GM23338 (cell line): Measurements from ENCODE around the gene CHRNA7. TPM values are rescaled to one million over a fixed set of nuclear protein-coding genes. Genes with fewer than 3 reads are reported as not detected.

Source experiments
- ATAC-seq: fragments of 200-7000 bp; cut with Tn5 transposase; 3 replicates; pipeline ENCODE4 v1.9.1; 2020
- DNase-seq: peaks from one replicate; pipeline ENCODE4 v3.0.0-alpha.2; 2015; ENCODE audit warnings: low spot score
- H2AFZ ChIP-seq: fragments of 200-600 bp; sonication (generic); 2 replicates; pipeline ENCODE4 v1.8.0; 2016; ENCODE audit warnings: antibody characterized with exemption, mild to moderate bottlenecking, moderate library complexity
- H3F3A ChIP-seq: fragments of 200-600 bp; sonication (generic); replicated peaks from 2 replicates; pipeline ENCODE4 v1.8.0; 2017; ENCODE audit warnings: antibody characterized with exemption, mixed run types, low read depth
- H3K27ac ChIP-seq: fragments of 200-600 bp; sonication (generic); 2 replicates; pipeline ENCODE4 v1.6.1; 2016; ENCODE audit warnings: low read depth
- H3K27me3 ChIP-seq: fragments of 200-600 bp; sonication (generic); 2 replicates; pipeline ENCODE4 v1.8.0; 2016; ENCODE audit warnings: mild to moderate bottlenecking, mixed run types, moderate library complexity; ENCODE audit not compliant: insufficient read depth
- H3K36me3 ChIP-seq: fragments of 200-600 bp; sonication (generic); 2 replicates; pipeline ENCODE4 v1.8.0; 2016; ENCODE audit warnings: mild to moderate bottlenecking; ENCODE audit not compliant: insufficient read depth
- H3K4me1 ChIP-seq: fragments of 200-600 bp; sonication (generic); 2 replicates; pipeline ENCODE4 v1.8.0; 2016; ENCODE audit warnings: mild to moderate bottlenecking, moderate library complexity; ENCODE audit not compliant: insufficient read depth
- H3K4me2 ChIP-seq: fragments of 200-600 bp; sonication (generic); 2 replicates; pipeline ENCODE4 v1.7.1; 2017; ENCODE audit warnings: mixed run types
- H3K4me3 ChIP-seq: fragments of 200-600 bp; sonication (generic); 2 replicates; pipeline ENCODE4 v1.6.1; 2016; ENCODE audit warnings: mixed run types
- H3K79me2 ChIP-seq: fragments of 200-600 bp; sonication (generic); replicated peaks from 2 replicates; pipeline ENCODE4 v1.8.0; 2017; ENCODE audit warnings: mild to moderate bottlenecking; ENCODE audit not compliant: insufficient read depth
- H3K9me2 ChIP-seq: fragments of 200-600 bp; sonication (generic); 2 replicates; pipeline ENCODE4 v1.8.0; 2017; ENCODE audit not compliant: insufficient read depth
- H4K20me1 ChIP-seq: fragments of 200-600 bp; sonication (generic); replicated peaks from 2 replicates; pipeline ENCODE4 v1.8.0; 2017; ENCODE audit warnings: mild to moderate bottlenecking; ENCODE audit not compliant: insufficient read depth
- H3K27ac Mint-ChIP-seq: 2 replicates; pipeline ENCODE4 v1.8.0; 2020; ENCODE audit warnings: inconsistent platforms, mild to moderate bottlenecking, moderate library complexity, mixed read lengths
- H3K27me3 Mint-ChIP-seq: 3 replicates; pipeline ENCODE4 v1.8.0; 2022; ENCODE audit warnings: low read depth, mild to moderate bottlenecking, moderate library complexity, mixed read lengths, inconsistent platforms; ENCODE audit not compliant: insufficient read depth, poor library complexity
- H3K36me3 Mint-ChIP-seq: 3 replicates; pipeline ENCODE4 v1.8.0; 2021; ENCODE audit warnings: low read depth, mild to moderate bottlenecking, inconsistent platforms, moderate library complexity, mixed read lengths
- H3K4me1 Mint-ChIP-seq: 3 replicates; pipeline ENCODE4 v1.8.0; 2020; ENCODE audit warnings: mild to moderate bottlenecking, inconsistent platforms, mixed read lengths
- H3K4me3 Mint-ChIP-seq: 3 replicates; pipeline ENCODE4 v1.8.0; 2021; ENCODE audit warnings: moderate library complexity, mild to moderate bottlenecking, inconsistent platforms, mixed read lengths
- H3K9me3 Mint-ChIP-seq: 3 replicates; pipeline ENCODE4 v1.8.0; 2020; ENCODE audit warnings: moderate library complexity, mild to moderate bottlenecking, inconsistent platforms, mixed read lengths
- CREB1 ChIP-seq: fragments of 250-450 bp; sonication (Bioruptor Pico); IDR thresholded peaks from 2 replicates; pipeline ENCODE4 v1.5.0; 2020; ENCODE audit warnings: low read depth, mild to moderate bottlenecking, moderate library complexity
- CTCF ChIP-seq, 2 experiments: fragments of 200-600 bp in 1 of 2; sonication (generic) in 1 of 2; conservative IDR thresholded peaks; 2 replicates each; pipeline versions ENCODE4 v1.5.1 to v1.6.1; 2016 to 2017; ENCODE audit warnings: antibody characterized with exemption in 2 of 2, low read depth in 2 of 2, mild to moderate bottlenecking in 2 of 2, moderate library complexity in 1 of 2
- ETS1 ChIP-seq: IDR thresholded peaks from 2 replicates; pipeline ENCODE4 v1.6.1; 2016; ENCODE audit warnings: antibody characterized with exemption
- EZH2 ChIP-seq: fragments of 200-600 bp; sonication (generic); IDR thresholded peaks from one replicate; pipeline ENCODE4 v1.8.0; 2017; ENCODE audit warnings: antibody characterized with exemption, mild to moderate bottlenecking, low read depth; ENCODE audit not compliant: unreplicated experiment
- EZH2phosphoT487 ChIP-seq: fragments of 200-600 bp; sonication (generic); IDR thresholded peaks from one replicate; pipeline ENCODE4 v1.8.1; 2018; ENCODE audit warnings: antibody characterized with exemption; ENCODE audit not compliant: unreplicated experiment
- JUNB ChIP-seq: IDR thresholded peaks from one replicate; pipeline ENCODE4 v1.6.1; 2016; ENCODE audit warnings: antibody characterized with exemption; ENCODE audit not compliant: unreplicated experiment
- NANOG ChIP-seq: IDR thresholded peaks from 2 replicates; pipeline ENCODE4 v1.6.1; 2016; ENCODE audit warnings: antibody characterized with exemption, borderline replicate concordance
- POLR2AphosphoS5 ChIP-seq: IDR thresholded peaks from 2 replicates; pipeline ENCODE4 v1.6.1; 2016; ENCODE audit warnings: antibody characterized with exemption, low read depth
- REST ChIP-seq: IDR thresholded peaks from one replicate; pipeline ENCODE4 v1.6.1; 2018; ENCODE audit warnings: antibody characterized with exemption; ENCODE audit not compliant: unreplicated experiment
- STAT1 ChIP-seq: IDR thresholded peaks from one replicate; pipeline ENCODE4 v1.6.1; 2016; ENCODE audit warnings: antibody characterized with exemption; ENCODE audit not compliant: unreplicated experiment
- ZNF114 ChIP-seq: fragments of 250-450 bp; sonication (Bioruptor Pico); IDR thresholded peaks from 2 replicates; pipeline ENCODE4 v1.5.0; 2020; ENCODE audit warnings: mild to moderate bottlenecking, moderate library complexity
- ZNF331 ChIP-seq: fragments of 250-450 bp; sonication (Bioruptor Pico); IDR thresholded peaks from 2 replicates; pipeline ENCODE4 v1.5.0; 2020; ENCODE audit warnings: low read depth, mild to moderate bottlenecking, moderate library complexity
- ZNF462 ChIP-seq: fragments of 250-450 bp; sonication (Bioruptor Pico); IDR thresholded peaks from 2 replicates; pipeline ENCODE4 v1.5.0; 2020; ENCODE audit warnings: mild to moderate bottlenecking, moderate library complexity
- polyA plus RNA-seq: library from polyadenylated mRNA; unstranded; fragments of >200 nt; fragmentation: Nextera tagmentation; extraction: Ambion mirVana; gene quantifications from 2 replicates; pipeline ENCODE4 v1.2.1, GENCODE V29; 2016
- total RNA-seq: library from RNA; depleted of rRNA; stranded (reverse); fragments of >200 nt; shearing (Covaris generic); gene quantifications from 2 replicates; pipeline ENCODE4 v1.2.3, GENCODE V29; 2014

Gene CHRNA7
- total and polyA plus RNA-seq, 2 experiments from 2014 or later: 4.6 to 8.2 TPM

- H3K9me2 ChIP-seq: no peaks in the 10 kb centered on the region
- no peak overlapping the region for H3K4me3 ChIP-seq
- peaks cover 17% of the 10 kb centered on the region for H3K4me1 Mint-ChIP-seq
- no peaks in the 10 kb centered on the region for H3K79me2 ChIP-seq
- no peaks in the 10 kb centered on the region for H3K27me3 ChIP-seq
- no peaks in the 10 kb centered on the region for H3K27me3 Mint-ChIP-seq
- no peaks in the 10 kb centered on the region for H3K9me3 Mint-ChIP-seq
- no peaks in the 10 kb centered on the region for H3F3A ChIP-seq
- H4K20me1 ChIP-seq: no peaks in the 10 kb centered on the region
- H2AFZ ChIP-seq: no peak overlapping the region
- no peak overlapping the region for H3K27ac ChIP-seq
- H3K4me1 ChIP-seq: no peaks in the 10 kb centered on the region
- no peak overlapping the region for H3K4me3 Mint-ChIP-seq
- peak; percentile 34 for DNase-seq
- TF ChIP-seq ZNF331 (no peak), ZNF114 (CRISPR knock-in tag) (no peak), EZH2 (no peak), POLR2AphosphoS5 (no peak), NANOG (no peak), ETS1 (no peak), JUNB (no peak), STAT1 (no peak), ZNF462 (no peak), REST (no peak), EZH2phosphoT487 (no peak), CREB1 (CRISPR knock-in tag) (no peak), CTCF (conservative IDR thresholded peaks at IDR 0.05; ENCODE audit: low read depth in 2 of 2) (no peak)
- no peaks in the 10 kb centered on the region for H3K36me3 Mint-ChIP-seq
- no peak overlapping the region for H3K4me2 ChIP-seq
- H3K27ac Mint-ChIP-seq: no peak overlapping the region
- peak; percentile 85 for ATAC-seq
- no peaks in the 10 kb centered on the region for H3K36me3 ChIP-seq
Measured at GRCh38 chr15:32041294-32041693, 11.0 kb downstream of the CHRNA7 start.
